ACC112 (cell line): Measurements from ENCODE around the gene OXSR1.

ENCODE experiments used
- H2AFZ ChIP-seq: fragments of 200-600 bp; sonication (generic); one replicate; pipeline ENCODE4 v1.6.0; 2017; ENCODE audit warnings: antibody characterized with exemption, low read length; ENCODE audit not compliant: unreplicated experiment
- H3K27ac ChIP-seq: fragments of 200-600 bp; sonication (generic); 2 replicates; pipeline ENCODE4 v1.5.1; 2014; ENCODE audit warnings: low read depth, mild to moderate bottlenecking, antibody characterized with exemption, low read length, moderate library complexity
- H3K27me3 ChIP-seq: fragments of 200-600 bp; sonication (generic); 2 replicates; pipeline ENCODE4 v1.6.1; 2014; ENCODE audit warnings: mild to moderate bottlenecking, antibody characterized with exemption, low read length, moderate library complexity, mixed read lengths; ENCODE audit not compliant: insufficient read depth
- H3K36me3 ChIP-seq: fragments of 200-600 bp; sonication (generic); 2 replicates; pipeline ENCODE4 v1.6.1; 2016; ENCODE audit warnings: mild to moderate bottlenecking, antibody characterized with exemption, low read length, moderate library complexity, mixed read lengths; ENCODE audit not compliant: insufficient read depth
- H3K4me1 ChIP-seq: fragments of 200-600 bp; sonication (generic); one replicate; pipeline ENCODE4 v1.6.1; 2016; ENCODE audit warnings: low read length, mixed read lengths; ENCODE audit not compliant: insufficient read depth, unreplicated experiment, control insufficient read depth
- H3K4me3 ChIP-seq: fragments of 200-600 bp; sonication (generic); 2 replicates; pipeline ENCODE4 v1.5.1; 2014; ENCODE audit warnings: mild to moderate bottlenecking, low read depth, low read length
- H3K79me2 ChIP-seq: fragments of 200-600 bp; sonication (generic); one replicate; pipeline ENCODE4 v1.6.0; 2016; ENCODE audit warnings: low read length; ENCODE audit not compliant: control insufficient read depth, unreplicated experiment, insufficient read depth

Gene OXSR1

DNA sequence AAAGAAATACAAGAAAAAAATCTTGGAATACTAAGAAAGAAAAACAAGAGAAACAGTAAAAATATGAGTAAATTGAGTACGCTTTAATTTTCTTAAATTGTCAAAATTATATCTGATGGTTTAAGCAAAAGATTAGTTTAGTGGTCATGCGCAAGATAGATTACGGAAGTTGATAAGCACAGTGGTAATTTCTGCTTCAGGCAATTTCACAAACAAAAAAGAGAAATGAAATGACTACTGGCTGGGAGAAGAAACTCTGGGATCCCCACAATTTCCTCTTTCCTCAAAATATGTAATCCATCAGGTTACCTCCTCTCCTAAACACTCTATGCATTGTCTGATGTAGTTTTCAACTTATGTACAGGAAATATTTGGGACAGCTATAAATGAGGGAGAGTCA is 17.9 kb upstream of the OXSR1 start:
- H3K36me3 ChIP-seq = no peaks in the 10 kb centered on the region
- H3K79me2 ChIP-seq = no peaks in the 10 kb centered on the region
- H3K4me1 ChIP-seq = peaks cover 8% of the 10 kb centered on the region
- H3K27ac ChIP-seq = no peak overlapping the region
- H3K4me3 ChIP-seq = no peak overlapping the region
- H2AFZ ChIP-seq = no peak overlapping the region
- H3K27me3 ChIP-seq = no peaks in the 10 kb centered on the region

GRCh38 chr3:38148311-38148882 is 16.9 kb upstream of the OXSR1 start:
- Histone ChIP-seq H3K27me3 (no peaks in the 10 kb centered on the region), H2AFZ (no peak overlapping the region), H3K27ac (no peak overlapping the region), H3K79me2 (no peaks in the 10 kb centered on the region), H3K4me1 (peaks cover 8% of the 10 kb centered on the region), H3K36me3 (no peaks in the 10 kb centered on the region), H3K4me3 (no peak overlapping the region)

DNA sequence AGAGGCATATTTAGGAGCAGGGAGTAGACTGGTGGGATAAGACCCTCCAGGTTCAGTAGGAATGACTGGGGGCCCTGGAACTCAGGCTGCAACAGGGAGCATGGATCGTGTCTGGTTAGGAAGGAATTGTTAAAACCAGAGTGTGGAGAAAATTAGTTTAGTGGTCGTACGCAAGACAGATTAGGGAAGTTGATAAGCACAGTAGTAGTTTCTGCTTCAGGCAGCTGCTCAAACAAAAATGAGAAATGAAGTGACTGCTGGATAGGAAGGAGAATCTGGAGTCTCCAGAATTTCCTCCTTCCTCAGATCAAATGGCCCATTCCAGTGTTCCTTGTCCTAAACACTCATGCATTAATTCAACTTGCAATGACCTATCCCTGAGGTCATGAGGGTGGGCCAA is 15.6 kb upstream of the OXSR1 start:
- peaks cover 16% of the 10 kb centered on the region for H3K4me1 ChIP-seq
- H3K36me3 ChIP-seq = no peaks in the 10 kb centered on the region
- H2AFZ ChIP-seq = no peak overlapping the region
- no peak overlapping the region for H3K4me3 ChIP-seq
- no peak overlapping the region for H3K27ac ChIP-seq
- no peaks in the 10 kb centered on the region for H3K27me3 ChIP-seq
- H3K79me2 ChIP-seq = no peaks in the 10 kb centered on the region

- Histone ChIP-seq H3K36me3 (no peaks in the 10 kb centered on the region), H3K79me2 (no peaks in the 10 kb centered on the region), H3K4me1 (peaks cover 18% of the 10 kb centered on the region), H3K27me3 (no peaks in the 10 kb centered on the region), H3K4me3 (no peak overlapping the region), H3K27ac (no peak overlapping the region), H2AFZ (no peak overlapping the region)
Observed at GRCh38 chr3:38150780-38151528, 14.4 kb upstream of the OXSR1 start.

DNA sequence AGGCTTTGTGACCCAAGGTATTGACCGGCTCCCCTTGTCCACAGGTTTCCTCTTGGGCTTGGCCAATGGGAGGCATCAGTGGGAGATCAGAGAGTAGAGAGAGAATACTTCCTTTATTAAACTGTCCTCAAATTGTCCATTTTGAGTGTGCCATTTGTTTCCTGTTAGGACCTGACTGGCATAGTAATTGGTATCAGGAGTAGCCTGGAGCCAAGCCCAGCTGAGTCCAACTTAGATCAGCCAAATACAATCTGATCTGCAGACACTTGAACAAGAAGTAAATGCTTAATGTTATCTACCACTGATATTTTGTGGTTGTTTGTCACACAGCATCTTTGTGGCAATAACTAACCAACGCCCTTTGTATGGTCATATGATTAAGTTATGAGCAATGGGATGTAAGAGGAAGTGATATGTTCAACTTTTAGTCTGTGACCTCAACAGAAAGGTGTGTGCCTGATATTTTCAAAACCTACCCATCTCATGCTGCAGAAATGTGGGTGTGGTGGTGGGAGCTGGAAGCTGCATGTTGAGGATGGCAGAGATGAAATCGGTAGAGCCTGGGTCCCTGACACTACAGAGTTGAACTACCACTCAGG is 13.6 kb upstream of the OXSR1 start:
- peak overlapping the region; percentile 18; the same call in 1 of the 2 replicates for H3K27ac ChIP-seq
- no peaks in the 10 kb centered on the region for H3K36me3 ChIP-seq
- H3K4me3 ChIP-seq = no peak overlapping the region
- H3K79me2 ChIP-seq = no peaks in the 10 kb centered on the region
- H3K27me3 ChIP-seq = no peaks in the 10 kb centered on the region
- H3K4me1 ChIP-seq = peaks cover 18% of the 10 kb centered on the region
- no peak overlapping the region for H2AFZ ChIP-seq

DNA sequence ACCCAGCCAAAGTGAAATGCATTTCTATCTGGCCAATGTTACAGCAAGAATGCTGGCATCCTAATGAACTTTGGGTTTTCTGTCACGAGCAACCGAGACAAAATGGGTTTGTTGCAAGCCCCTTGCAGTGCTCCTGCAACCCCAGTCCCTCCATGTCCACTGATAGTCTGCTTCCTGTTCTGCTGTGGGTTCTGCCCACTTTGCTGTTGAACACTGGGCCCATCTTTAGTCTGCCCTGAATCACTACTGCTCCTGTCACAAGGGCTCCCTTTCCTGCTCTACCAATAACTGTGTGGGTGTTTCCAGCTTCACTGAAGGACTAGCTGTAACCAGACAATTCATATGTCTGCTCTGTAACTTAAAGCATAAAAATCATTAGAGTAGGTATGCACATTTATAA is 12.7 kb upstream of the OXSR1 start:
- Histone ChIP-seq H3K27ac (no peak overlapping the region), H3K36me3 (no peaks in the 10 kb centered on the region), H3K4me1 (peaks cover 18% of the 10 kb centered on the region), H3K4me3 (no peak overlapping the region), H2AFZ (no peak overlapping the region), H3K27me3 (no peaks in the 10 kb centered on the region), H3K79me2 (no peaks in the 10 kb centered on the region)

- Histone ChIP-seq H3K36me3 (no peaks in the 10 kb centered on the region), H3K27me3 (no peaks in the 10 kb centered on the region), H3K4me1 (peaks cover 18% of the 10 kb centered on the region), H3K79me2 (no peaks in the 10 kb centered on the region), H3K27ac (peak overlapping the region; percentile 40; the same call in 1 of the 2 replicates), H3K4me3 (no peak overlapping the region), H2AFZ (no peak overlapping the region)
Observed at GRCh38 chr3:38153221-38153620, 12.1 kb upstream of the OXSR1 start.

GRCh38 chr3:38154033-38154494 is 11.3 kb upstream of the OXSR1 start:
- peaks cover 18% of the 10 kb centered on the region for H3K4me1 ChIP-seq
- no peaks in the 10 kb centered on the region for H3K27me3 ChIP-seq
- no peak overlapping the region for H3K4me3 ChIP-seq
- peak overlapping the region; percentile 51 for H3K27ac ChIP-seq
- no peaks in the 10 kb centered on the region for H3K36me3 ChIP-seq
- H2AFZ ChIP-seq = no peak overlapping the region
- no peaks in the 10 kb centered on the region for H3K79me2 ChIP-seq

DNA sequence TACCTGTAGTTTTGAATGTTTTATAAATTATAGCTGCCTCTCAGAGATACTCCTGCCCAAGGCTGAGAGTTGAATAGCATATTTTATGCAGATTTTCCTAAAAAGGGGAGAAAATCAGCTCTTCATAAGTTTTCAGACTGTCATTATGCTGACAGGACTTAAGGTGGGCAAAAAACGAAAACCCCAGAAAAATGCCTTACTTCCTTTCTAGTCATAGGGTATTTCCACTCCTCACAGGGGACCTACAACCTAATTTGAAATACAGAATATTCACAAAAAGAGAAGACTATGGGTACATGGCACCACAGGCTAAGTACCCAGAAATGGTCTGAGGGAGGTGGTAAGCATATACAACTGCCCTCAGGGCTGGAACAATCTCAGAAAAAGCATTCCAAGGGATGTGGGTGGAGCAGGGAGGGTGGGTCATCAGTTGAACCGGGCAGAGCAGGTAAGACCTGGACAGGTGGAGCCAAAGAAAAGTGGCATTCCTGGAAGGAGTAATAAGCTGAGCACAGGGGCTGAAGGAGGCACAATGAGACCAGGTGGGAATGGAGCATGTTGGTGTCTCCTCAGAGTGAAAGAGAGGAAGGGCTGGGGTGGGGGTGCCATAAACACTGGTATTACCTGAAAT is 10.6 kb upstream of the OXSR1 start:
- H3K4me1 ChIP-seq = peaks cover 18% of the 10 kb centered on the region
- H2AFZ ChIP-seq = no peak overlapping the region
- no peaks in the 10 kb centered on the region for H3K36me3 ChIP-seq
- H3K4me3 ChIP-seq = no peak overlapping the region
- H3K27ac ChIP-seq = peak overlapping the region; percentile 51
- H3K79me2 ChIP-seq = no peaks in the 10 kb centered on the region
- no peaks in the 10 kb centered on the region for H3K27me3 ChIP-seq

- peaks cover 18% of the 10 kb centered on the region for H3K4me1 ChIP-seq
- H3K36me3 ChIP-seq = no peaks in the 10 kb centered on the region
- no peaks in the 10 kb centered on the region for H3K27me3 ChIP-seq
- H3K27ac ChIP-seq = no peak overlapping the region
- H2AFZ ChIP-seq = no peak overlapping the region
- H3K4me3 ChIP-seq = no peak overlapping the region
- H3K79me2 ChIP-seq = no peaks in the 10 kb centered on the region
Observed at GRCh38 chr3:38155825-38156224, 9.5 kb upstream of the OXSR1 start.
